HEK293T (cell line): ENCODE measurements around the gene FHL1.

Experiments used
- ARNT ChIP-seq: fragments of 450-650 bp; IDR thresholded peaks from 2 replicates; pipeline ENCODE4 v1.6.1; 2017; ENCODE audit warnings: mild to moderate bottlenecking
- BHLHE40 ChIP-seq: fragments of 450-650 bp; IDR thresholded peaks from 2 replicates; pipeline ENCODE4 v1.6.1; 2016; ENCODE audit warnings: mild to moderate bottlenecking, moderate library complexity, borderline replicate concordance
- ELF4 ChIP-seq: fragments of 450-650 bp; IDR thresholded peaks from 2 replicates; pipeline ENCODE4 v1.6.1; 2017; ENCODE audit warnings: antibody characterized with exemption
- FOXA1 ChIP-seq: fragments of 450-650 bp; IDR thresholded peaks from 2 replicates; pipeline ENCODE4 v1.6.1; 2016; ENCODE audit warnings: mild to moderate bottlenecking
- FOXK2 ChIP-seq: fragments of 450-650 bp; IDR thresholded peaks from 2 replicates; pipeline ENCODE4 v1.6.1; 2016; ENCODE audit warnings: mild to moderate bottlenecking
- FOXM1 ChIP-seq: fragments of 450-650 bp; IDR thresholded peaks from 2 replicates; pipeline ENCODE4 v1.6.1; 2017; ENCODE audit warnings: mild to moderate bottlenecking, borderline replicate concordance
- HDGF ChIP-seq: fragments of 450-650 bp; IDR thresholded peaks from 2 replicates; pipeline ENCODE4 v1.6.1; 2017; ENCODE audit warnings: antibody characterized with exemption, borderline replicate concordance
- NFRKB ChIP-seq: fragments of 450-650 bp; IDR thresholded peaks from 2 replicates; pipeline ENCODE4 v1.6.1; 2016; ENCODE audit warnings: mild to moderate bottlenecking, moderate library complexity
- SP1 ChIP-seq: fragments of 450-650 bp; IDR thresholded peaks from 2 replicates; pipeline ENCODE4 v1.6.1; 2017
- SUZ12 ChIP-seq: fragments of 450-650 bp; IDR thresholded peaks from 2 replicates; pipeline ENCODE4 v1.6.1; 2016; ENCODE audit warnings: mild to moderate bottlenecking
- ZNF384 ChIP-seq: fragments of 450-650 bp; IDR thresholded peaks from 2 replicates; pipeline ENCODE4 v1.6.1; 2016

DNA sequence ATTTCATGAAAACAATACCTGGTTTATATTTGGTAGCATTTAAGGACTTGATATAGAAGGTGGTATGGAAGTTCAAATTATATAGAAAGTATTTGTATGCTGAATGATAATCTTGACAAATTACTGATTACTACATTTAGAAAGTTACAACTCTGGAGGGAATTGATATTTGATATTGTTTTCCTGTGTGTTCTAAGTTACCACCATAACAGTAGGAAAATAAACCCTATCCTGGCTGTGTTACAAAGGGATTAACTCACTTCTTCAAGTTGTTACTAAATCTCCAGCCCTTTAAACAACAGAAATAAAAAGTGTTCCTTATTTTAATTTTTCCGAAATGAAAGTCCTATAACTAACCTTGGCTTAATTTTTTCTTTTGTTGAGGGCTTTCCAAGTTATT is 36.6 kb downstream of the FHL1 start:
- TF ChIP-seq HDGF = no peak
- TF ChIP-seq SP1 = no peak
- no peak for TF ChIP-seq ARNT
- TF ChIP-seq NFRKB = no peak
- TF ChIP-seq BHLHE40 = no peak
- TF ChIP-seq SUZ12 = no peak
- no peak for TF ChIP-seq FOXK2
- no peak for TF ChIP-seq FOXM1
- no peak for TF ChIP-seq ELF4
- no peak for TF ChIP-seq FOXA1
- TF ChIP-seq ZNF384 = no peak
